Smooth muscle cell (in vitro differentiated cells): ENCODE measurements around the gene HOXB13. TPM values are rescaled to one million over a fixed set of nuclear protein-coding genes. Genes with fewer than 3 reads are reported as not detected.

Experiments used
- DNase-seq: peaks from one replicate; lab custom pipeline; 2025; ENCODE audit not compliant: unreplicated experiment; lab: John Stamatoyannopoulos, UW
- H2AFZ ChIP-seq: fragments of 200-600 bp; sonication (generic); 2 replicates; pipeline ENCODE4 v1.6.0; 2016; ENCODE audit warnings: antibody characterized with exemption, low read depth, mild to moderate bottlenecking
- H3F3A ChIP-seq: fragments of 200-600 bp; sonication (generic); 2 replicates; pipeline ENCODE4 v1.6.0; 2017; ENCODE audit warnings: antibody characterized with exemption, low read depth
- H3K27ac ChIP-seq: fragments of 200-600 bp; sonication (generic); 2 replicates; pipeline ENCODE4 v1.5.1; 2016; ENCODE audit warnings: low read depth, mild to moderate bottlenecking
- H3K27me3 ChIP-seq: fragments of 200-600 bp; sonication (generic); 2 replicates; pipeline ENCODE4 v1.6.1; 2016; ENCODE audit warnings: low read depth, mild to moderate bottlenecking
- H3K36me3 ChIP-seq: fragments of 200-600 bp; sonication (generic); 2 replicates; pipeline ENCODE4 v1.5.1; 2016; ENCODE audit warnings: low read depth
- H3K4me1 ChIP-seq: fragments of 200-600 bp; sonication (generic); 2 replicates; pipeline ENCODE4 v1.5.1; 2016; ENCODE audit warnings: low read depth
- H3K4me2 ChIP-seq: fragments of 200-600 bp; sonication (generic); 2 replicates; pipeline ENCODE4 v1.6.0; 2016; ENCODE audit warnings: mild to moderate bottlenecking
- H3K4me3 ChIP-seq: fragments of 200-600 bp; sonication (generic); 2 replicates; pipeline ENCODE4 v1.5.1; 2016; ENCODE audit warnings: mild to moderate bottlenecking
- H3K79me2 ChIP-seq: fragments of 200-600 bp; sonication (generic); 2 replicates; pipeline ENCODE4 v1.6.0; 2016; ENCODE audit warnings: low read depth, mild to moderate bottlenecking
- H3K9ac ChIP-seq: fragments of 200-600 bp; sonication (generic); 2 replicates; pipeline ENCODE4 v1.6.0; 2016; ENCODE audit warnings: low read depth
- H3K9me3 ChIP-seq: fragments of 200-600 bp; sonication (generic); replicated peaks from 2 replicates; pipeline ENCODE4 v1.5.1; 2016; ENCODE audit warnings: low read depth
- H4K20me1 ChIP-seq: fragments of 200-600 bp; sonication (generic); 2 replicates; pipeline ENCODE4 v1.6.0; 2016; ENCODE audit warnings: low read depth
- WGBS: methylation state at CpG from one replicate; pipeline ENCODE4 v1.1.7; 2016; ENCODE audit warnings: low lambda C conversion rate; 5-methylcytosine and 5-hydroxymethylcytosine counted together
- polyA plus RNA-seq: library from polyadenylated mRNA; unstranded; fragments of >200 nt; fragmentation: Nextera tagmentation; extraction: Ambion mirVana; gene quantifications from 2 replicates; pipeline ENCODE4 v1.2.1, GENCODE V29; 2016
- total RNA-seq: library from RNA; depleted of rRNA; stranded (reverse); fragments of >200 nt; gene quantifications from 2 replicates; pipeline ENCODE4 v1.2.3, GENCODE V29; 2014
- TF ChIP-seq, protein P1 (sequence below): fragments of 200-600 bp; sonication (generic); IDR thresholded peaks from 2 replicates; pipeline ENCODE4 v1.5.1; 2017; ENCODE audit warnings: borderline replicate concordance, mild to moderate bottlenecking, antibody characterized with exemption; ENCODE audit not compliant: insufficient read depth, poor library complexity, severe bottlenecking

Gene HOXB13
- total and polyA plus RNA-seq, 2 experiments from 2014 or later, result 4.8 to 5.4 TPM

DNA sequence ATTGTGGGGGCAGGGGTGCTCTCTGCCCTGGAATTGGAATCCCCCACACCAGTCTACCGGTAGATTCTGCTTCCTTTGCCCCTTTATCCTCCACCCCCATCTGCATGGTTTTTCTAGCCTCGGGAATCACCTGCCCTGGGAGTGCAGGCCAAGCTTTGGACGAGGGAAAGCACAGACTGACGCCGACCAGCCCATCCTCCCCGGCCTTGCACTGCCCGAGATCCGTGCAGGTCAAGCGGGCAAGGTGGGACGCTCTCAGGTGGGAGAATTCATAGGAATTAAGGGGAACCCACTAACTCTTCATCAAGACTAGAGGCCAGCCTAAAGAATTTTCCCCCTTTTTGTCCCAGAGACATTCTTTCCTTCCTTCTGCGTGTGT, 9.9 kb upstream of the HOXB13 start:
- no peaks in the 10 kb centered on the region for H3F3A ChIP-seq
- H2AFZ ChIP-seq, result no peak overlapping the region
- peaks cover 98% of the 10 kb centered on the region for H3K27me3 ChIP-seq
- no peak overlapping the region for H3K9ac ChIP-seq
- no peaks in the 10 kb centered on the region for H3K9me3 ChIP-seq
- TF ChIP-seq, protein P1, sequence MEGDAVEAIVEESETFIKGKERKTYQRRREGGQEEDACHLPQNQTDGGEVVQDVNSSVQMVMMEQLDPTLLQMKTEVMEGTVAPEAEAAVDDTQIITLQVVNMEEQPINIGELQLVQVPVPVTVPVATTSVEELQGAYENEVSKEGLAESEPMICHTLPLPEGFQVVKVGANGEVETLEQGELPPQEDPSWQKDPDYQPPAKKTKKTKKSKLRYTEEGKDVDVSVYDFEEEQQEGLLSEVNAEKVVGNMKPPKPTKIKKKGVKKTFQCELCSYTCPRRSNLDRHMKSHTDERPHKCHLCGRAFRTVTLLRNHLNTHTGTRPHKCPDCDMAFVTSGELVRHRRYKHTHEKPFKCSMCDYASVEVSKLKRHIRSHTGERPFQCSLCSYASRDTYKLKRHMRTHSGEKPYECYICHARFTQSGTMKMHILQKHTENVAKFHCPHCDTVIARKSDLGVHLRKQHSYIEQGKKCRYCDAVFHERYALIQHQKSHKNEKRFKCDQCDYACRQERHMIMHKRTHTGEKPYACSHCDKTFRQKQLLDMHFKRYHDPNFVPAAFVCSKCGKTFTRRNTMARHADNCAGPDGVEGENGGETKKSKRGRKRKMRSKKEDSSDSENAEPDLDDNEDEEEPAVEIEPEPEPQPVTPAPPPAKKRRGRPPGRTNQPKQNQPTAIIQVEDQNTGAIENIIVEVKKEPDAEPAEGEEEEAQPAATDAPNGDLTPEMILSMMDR, result no peak
- no peaks in the 10 kb centered on the region for H3K36me3 ChIP-seq
- peak overlapping the region; percentile 27 for H3K4me2 ChIP-seq
- H3K27ac ChIP-seq, result no peak overlapping the region
- no peak overlapping the region for H3K4me3 ChIP-seq
- H4K20me1 ChIP-seq, result no peaks in the 10 kb centered on the region
- no peaks in the 10 kb centered on the region for H3K4me1 ChIP-seq
- no peaks in the 10 kb centered on the region for H3K79me2 ChIP-seq
- no peak for DNase-seq
- WGBS, result 43% methylated on average over 11 of the region's 11 CpGs

DNA sequence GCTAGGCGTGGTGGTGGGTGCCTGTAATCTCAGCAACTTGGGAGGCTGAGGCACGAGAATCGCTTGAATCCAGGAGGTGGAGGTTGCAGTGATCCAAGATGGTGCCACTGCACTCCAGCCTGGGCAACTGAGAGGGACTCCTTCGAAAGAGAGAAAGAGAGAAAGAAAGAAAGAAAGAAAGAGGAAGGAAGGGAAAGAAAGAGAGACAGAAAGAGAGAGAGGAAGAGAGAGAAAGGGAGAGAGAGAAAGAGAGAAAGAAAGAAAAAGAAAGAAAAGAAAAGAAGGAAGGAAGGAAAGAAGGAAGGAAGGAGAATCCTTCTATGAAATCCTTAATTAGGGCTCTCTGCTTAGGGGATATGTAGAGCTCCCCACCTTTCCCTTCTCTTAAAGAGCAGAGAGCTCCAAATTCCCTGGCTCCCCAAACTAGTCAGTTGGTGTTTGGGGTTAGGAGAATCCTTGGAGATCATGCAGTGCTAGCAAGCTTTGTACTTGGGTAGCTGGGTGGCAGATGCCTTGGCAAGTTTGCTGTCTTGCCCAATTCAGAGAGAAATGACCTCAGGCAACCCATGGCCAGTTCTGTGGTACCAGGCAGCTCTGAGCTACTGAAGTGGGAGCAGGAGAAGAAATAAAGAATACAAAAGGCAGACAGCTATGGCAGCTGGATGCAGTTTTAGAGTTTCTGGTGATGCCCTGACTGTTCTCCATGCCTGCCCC, 8.9 kb upstream of the HOXB13 start:
- Histone ChIP-seq H4K20me1 (no peaks in the 10 kb centered on the region), H2AFZ (no peak overlapping the region), H3K79me2 (no peaks in the 10 kb centered on the region), H3K4me2 (no peak overlapping the region), H3K4me1 (no peaks in the 10 kb centered on the region), H3K36me3 (no peaks in the 10 kb centered on the region), H3K27ac (no peak overlapping the region), H3F3A (no peaks in the 10 kb centered on the region), H3K9me3 (no peaks in the 10 kb centered on the region), H3K4me3 (no peak overlapping the region), H3K9ac (no peak overlapping the region), H3K27me3 (peaks cover 98% of the 10 kb centered on the region)
- 93% methylated on average over 4 of the region's 4 CpGs for WGBS
- TF ChIP-seq, protein P1, result no peak
- no peak for DNase-seq

DNA sequence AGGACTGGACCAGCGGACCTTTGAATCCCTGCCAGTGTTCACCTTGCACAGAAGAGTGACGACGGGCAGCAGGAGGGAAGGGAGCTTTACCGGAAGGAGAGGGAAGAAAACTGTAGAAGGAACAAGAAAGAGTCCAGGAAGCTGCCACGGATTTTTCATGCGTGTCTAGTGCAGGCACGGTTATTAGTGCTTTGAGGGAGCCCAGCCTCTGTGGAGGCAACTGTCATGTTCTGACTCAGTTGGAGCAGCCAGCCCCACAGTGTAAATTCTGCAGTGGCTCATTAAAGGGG, 6.5 kb upstream of the HOXB13 start:
- H3K4me2 ChIP-seq, result peak overlapping the region; percentile 83
- no peak for DNase-seq
- 25% methylated on average over 7 of the region's 7 CpGs for WGBS
- H3K27ac ChIP-seq, result peak overlapping the region; percentile 14
- no peak overlapping the region for H3K9ac ChIP-seq
- H3K4me3 ChIP-seq, result no peak overlapping the region
- H3F3A ChIP-seq, result no peaks in the 10 kb centered on the region
- peaks cover 85% of the 10 kb centered on the region for H3K27me3 ChIP-seq
- TF ChIP-seq, protein P1, result no peak
- no peaks in the 10 kb centered on the region for H3K36me3 ChIP-seq
- no peaks in the 10 kb centered on the region for H3K4me1 ChIP-seq
- no peaks in the 10 kb centered on the region for H3K9me3 ChIP-seq
- no peak overlapping the region for H2AFZ ChIP-seq
- no peaks in the 10 kb centered on the region for H4K20me1 ChIP-seq
- no peaks in the 10 kb centered on the region for H3K79me2 ChIP-seq
